ENCODE results near the gene NEDD4.
A peak's percentile ranks its signal among the peaks of the same experiment; 100 is the strongest.

NEDD4 gene

GRCh38 chr15:55993804-55994560, 570 bp upstream of the NEDD4 start:
- no peaks in the 10 kb centered on the region for H3K27me3 ChIP-seq (ENCODE audit: control insufficient read depth in 1 of 2, insufficient read depth in 1 of 2, low read length in 2 of 2)
- no peak overlapping the region for H3K23ac ChIP-seq (ENCODE audit: low read length in 2 of 2)
- peak overlapping the region; percentile 52 to 58 for H3K18ac ChIP-seq (ENCODE audit: low read depth in 1 of 2, low read length in 2 of 2)
- no peak overlapping the region for H2BK120ac ChIP-seq (ENCODE audit: low read depth, low read length)
- peak overlapping the region; percentile 77 to 86 for H3K4me3 ChIP-seq (ENCODE audit: insufficient read depth in 1 of 2, low read depth in 1 of 2, low read length in 2 of 2)
- peak overlapping the region in 1 of 2 experiments; percentile 10 for H2BK12ac ChIP-seq (ENCODE audit: low read length in 2 of 2)
- H3K4me2 ChIP-seq (ENCODE audit: low read length, poor library complexity, severe bottlenecking) = peak overlapping the region; percentile 70
- no peak overlapping the region for H3K14ac ChIP-seq (ENCODE audit: low read length in 2 of 2)
- WGBS = under 1% methylated on average over 23 of the region's 41 CpGs
- peak overlapping the region; percentile 90 for H3K9ac ChIP-seq (ENCODE audit: low read length)
- peak overlapping the region; percentile 55 for H3K27ac ChIP-seq (ENCODE audit: low read length, poor library complexity, severe bottlenecking)
- peak; percentile 78 for DNase-seq
- no peak overlapping the region for H2AK5ac ChIP-seq (ENCODE audit: low read length, severe bottlenecking)
- H4K91ac ChIP-seq (ENCODE audit: low read length) = no peak overlapping the region
- H3K9me3 ChIP-seq (ENCODE audit: control insufficient read depth, low read length) = no peaks in the 10 kb centered on the region
- peaks cover 7% of the 10 kb centered on the region for H3K79me1 ChIP-seq (replicated peaks; ENCODE audit: low read length, poor library complexity, severe bottlenecking)
- peak overlapping the region in 1 of 2 experiments; percentile 79 for H3K4ac ChIP-seq (ENCODE audit: low read depth in 1 of 2, low read length in 2 of 2)
- H3K4me1 ChIP-seq (ENCODE audit: control insufficient read depth, insufficient read depth, low read depth, low read length) = peaks cover 2% of the 10 kb centered on the region
- H2BK15ac ChIP-seq (ENCODE audit: low read depth, poor library complexity, severe bottlenecking) = peak overlapping the region; percentile 97
- H2BK5ac ChIP-seq (ENCODE audit: low read depth, low read length, poor library complexity, severe bottlenecking) = no peak overlapping the region
- H4K8ac ChIP-seq (ENCODE audit: low read length) = peak overlapping the region; percentile 52
- peak overlapping the region; percentile 73 for H2AFZ ChIP-seq (ENCODE audit: low read depth, low read length)
- H3K36me3 ChIP-seq (ENCODE audit: control insufficient read depth in 1 of 2, insufficient read depth in 2 of 2, low read depth in 1 of 2, low read length in 2 of 2) = no peaks in the 10 kb centered on the region

DNA sequence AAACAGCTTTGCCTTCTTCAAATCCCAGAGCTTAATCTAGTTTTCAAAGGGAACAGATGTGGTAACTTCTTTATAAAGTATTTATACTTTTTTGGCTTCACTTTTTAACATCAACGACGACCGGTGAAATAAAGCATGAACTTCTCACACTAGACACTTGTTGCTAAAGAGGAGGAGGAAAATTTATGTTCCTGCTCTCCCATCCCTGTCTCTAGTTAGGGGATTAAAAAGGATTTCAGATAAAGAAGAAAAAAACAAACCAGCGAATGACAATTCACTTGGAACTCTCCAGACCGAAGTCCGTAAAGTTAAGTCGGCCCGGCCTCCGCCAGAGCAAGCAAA, 672 bp downstream of the NEDD4 start:
- under 1% methylated on average over 6 of the region's 9 CpGs for WGBS
- Histone ChIP-seq H2BK5ac (ENCODE audit: low read depth, low read length, poor library complexity, severe bottlenecking) (no peak overlapping the region), H2BK120ac (ENCODE audit: low read depth, low read length) (peak overlapping the region; percentile 73), H3K79me1 (replicated peaks; ENCODE audit: low read length, poor library complexity, severe bottlenecking) (peaks cover 11% of the 10 kb centered on the region), H3K9ac (ENCODE audit: low read length) (peak overlapping the region; percentile 84), H3K4me3 (ENCODE audit: insufficient read depth in 1 of 2, low read depth in 1 of 2, low read length in 2 of 2) (peak overlapping the region; percentile 77 to 82), H3K23ac (ENCODE audit: low read length in 2 of 2) (no peak overlapping the region), H2BK12ac (ENCODE audit: low read length in 2 of 2) (no peak overlapping the region), H3K14ac (ENCODE audit: low read length in 2 of 2) (no peak overlapping the region), H4K91ac (ENCODE audit: low read length) (no peak overlapping the region), H3K18ac (ENCODE audit: low read depth in 1 of 2, low read length in 2 of 2) (peak overlapping the region in 1 of 2 experiments; percentile 84), H3K4me2 (ENCODE audit: low read length, poor library complexity, severe bottlenecking) (peak overlapping the region; percentile 89), H3K4me1 (ENCODE audit: control insufficient read depth, insufficient read depth, low read depth, low read length) (peaks cover 2% of the 10 kb centered on the region), H4K8ac (ENCODE audit: low read length) (no peak overlapping the region), H3K27ac (ENCODE audit: low read length, poor library complexity, severe bottlenecking) (peak overlapping the region; percentile 19), H2AK5ac (ENCODE audit: low read length, severe bottlenecking) (no peak overlapping the region), H3K9me3 (ENCODE audit: control insufficient read depth, low read length) (no peaks in the 10 kb centered on the region), H2BK15ac (ENCODE audit: low read depth, poor library complexity, severe bottlenecking) (peak overlapping the region; percentile 95), H3K36me3 (ENCODE audit: control insufficient read depth in 1 of 2, insufficient read depth in 2 of 2, low read depth in 1 of 2, low read length in 2 of 2) (no peaks in the 10 kb centered on the region), H3K27me3 (ENCODE audit: control insufficient read depth in 1 of 2, insufficient read depth in 1 of 2, low read length in 2 of 2) (no peaks in the 10 kb centered on the region), H2AFZ (ENCODE audit: low read depth, low read length) (no peak overlapping the region), H3K4ac (ENCODE audit: low read depth in 1 of 2, low read length in 2 of 2) (peak overlapping the region; percentile 36 to 94)
- no peak for DNase-seq

DNA sequence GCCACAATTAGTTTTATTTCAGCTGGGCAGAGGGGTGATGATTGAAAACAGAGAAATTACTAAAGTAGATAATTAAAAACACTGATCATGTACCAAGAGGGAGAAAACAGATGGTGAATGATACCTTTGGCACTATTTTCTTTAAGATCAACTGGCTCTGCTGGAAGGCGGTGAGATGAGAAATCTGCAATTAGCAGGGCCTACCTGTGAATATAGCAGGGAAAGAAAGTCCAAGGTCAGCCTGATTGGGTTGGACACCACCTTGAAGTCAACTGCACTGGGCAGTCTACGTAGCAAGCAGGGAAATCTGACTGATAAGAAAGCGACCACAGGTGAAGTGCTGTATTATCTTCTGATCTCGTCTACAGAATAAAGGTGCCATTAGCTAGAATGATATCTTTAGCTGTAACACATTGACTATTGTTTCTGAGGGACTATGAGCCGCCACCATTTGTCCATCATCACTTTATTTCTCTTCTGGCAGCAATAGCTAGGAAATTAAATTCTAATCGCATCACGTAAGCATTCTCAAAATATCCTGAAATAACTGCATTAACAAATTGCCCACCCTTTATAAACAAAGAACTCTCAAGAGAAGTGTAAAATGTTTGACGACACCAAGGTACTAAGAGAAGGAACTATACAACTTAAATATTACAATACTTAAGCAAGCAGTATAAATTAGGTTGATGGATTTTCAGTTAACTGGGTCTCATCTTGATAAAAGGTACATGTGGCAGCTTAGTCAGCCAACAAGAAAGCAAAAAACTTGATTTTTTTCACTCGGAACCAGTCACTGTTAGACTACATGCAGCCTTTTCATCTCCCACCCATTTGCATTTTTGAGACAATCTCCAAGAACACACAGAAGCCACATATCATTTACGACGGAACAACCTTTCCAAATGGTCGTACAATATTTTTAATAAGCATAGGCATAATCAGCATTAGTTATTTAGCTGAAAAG, 1.3 kb downstream of the NEDD4 start:
- Histone ChIP-seq H2AFZ (ENCODE audit: low read depth, low read length) (no peak overlapping the region), H3K4me2 (ENCODE audit: low read length, poor library complexity, severe bottlenecking) (peak overlapping the region; percentile 23), H2BK120ac (ENCODE audit: low read depth, low read length) (no peak overlapping the region), H2BK15ac (ENCODE audit: low read depth, poor library complexity, severe bottlenecking) (no peak overlapping the region), H3K9me3 (ENCODE audit: control insufficient read depth, low read length) (no peaks in the 10 kb centered on the region), H2AK5ac (ENCODE audit: low read length, severe bottlenecking) (no peak overlapping the region), H3K79me1 (replicated peaks; ENCODE audit: low read length, poor library complexity, severe bottlenecking) (peaks cover 11% of the 10 kb centered on the region), H3K36me3 (ENCODE audit: control insufficient read depth in 1 of 2, insufficient read depth in 2 of 2, low read depth in 1 of 2, low read length in 2 of 2) (no peaks in the 10 kb centered on the region), H4K91ac (ENCODE audit: low read length) (no peak overlapping the region), H2BK5ac (ENCODE audit: low read depth, low read length, poor library complexity, severe bottlenecking) (no peak overlapping the region), H3K4me1 (ENCODE audit: control insufficient read depth, insufficient read depth, low read depth, low read length) (peaks cover 2% of the 10 kb centered on the region), H3K14ac (ENCODE audit: low read length in 2 of 2) (no peak overlapping the region), H3K23ac (ENCODE audit: low read length in 2 of 2) (peak overlapping the region in 1 of 2 experiments; percentile 70), H3K18ac (ENCODE audit: low read depth in 1 of 2, low read length in 2 of 2) (no peak overlapping the region), H3K4me3 (ENCODE audit: insufficient read depth in 1 of 2, low read depth in 1 of 2, low read length in 2 of 2) (peak overlapping the region in 1 of 2 experiments; percentile 82), H3K27me3 (ENCODE audit: control insufficient read depth in 1 of 2, insufficient read depth in 1 of 2, low read length in 2 of 2) (no peaks in the 10 kb centered on the region), H3K9ac (ENCODE audit: low read length) (peak overlapping the region; percentile 84), H4K8ac (ENCODE audit: low read length) (no peak overlapping the region), H2BK12ac (ENCODE audit: low read length in 2 of 2) (no peak overlapping the region), H3K27ac (ENCODE audit: low read length, poor library complexity, severe bottlenecking) (no peak overlapping the region), H3K4ac (ENCODE audit: low read depth in 1 of 2, low read length in 2 of 2) (no peak overlapping the region)
- DNase-seq = peak; percentile 18
- 81% methylated on average over 8 of the region's 12 CpGs for WGBS

- 100% methylated on average over 1 of the region's 1 CpG for WGBS
- H3K36me3 ChIP-seq (ENCODE audit: control insufficient read depth in 1 of 2, insufficient read depth in 2 of 2, low read depth in 1 of 2, low read length in 2 of 2) = no peaks in the 10 kb centered on the region
- no peak overlapping the region for H3K4me2 ChIP-seq (ENCODE audit: low read length, poor library complexity, severe bottlenecking)
- H3K4me1 ChIP-seq (ENCODE audit: control insufficient read depth, insufficient read depth, low read depth, low read length) = peaks cover 2% of the 10 kb centered on the region
- H2AK5ac ChIP-seq (ENCODE audit: low read length, severe bottlenecking) = no peak overlapping the region
- H3K27me3 ChIP-seq (ENCODE audit: control insufficient read depth in 1 of 2, insufficient read depth in 1 of 2, low read length in 2 of 2) = no peaks in the 10 kb centered on the region
- H2BK5ac ChIP-seq (ENCODE audit: low read depth, low read length, poor library complexity, severe bottlenecking) = no peak overlapping the region
- no peak overlapping the region for H2BK12ac ChIP-seq (ENCODE audit: low read length in 2 of 2)
- no peak overlapping the region for H2BK15ac ChIP-seq (ENCODE audit: low read depth, poor library complexity, severe bottlenecking)
- H3K9me3 ChIP-seq (ENCODE audit: control insufficient read depth, low read length) = no peaks in the 10 kb centered on the region
- no peak overlapping the region for H3K27ac ChIP-seq (ENCODE audit: low read length, poor library complexity, severe bottlenecking)
- no peak overlapping the region for H3K23ac ChIP-seq (ENCODE audit: low read length in 2 of 2)
- H4K91ac ChIP-seq (ENCODE audit: low read length) = no peak overlapping the region
- H2AFZ ChIP-seq (ENCODE audit: low read depth, low read length) = no peak overlapping the region
- H3K4ac ChIP-seq (ENCODE audit: low read depth in 1 of 2, low read length in 2 of 2) = no peak overlapping the region
- peak overlapping the region in 1 of 2 experiments; percentile 82 for H3K4me3 ChIP-seq (ENCODE audit: insufficient read depth in 1 of 2, low read depth in 1 of 2, low read length in 2 of 2)
- H3K14ac ChIP-seq (ENCODE audit: low read length in 2 of 2) = no peak overlapping the region
- no peak overlapping the region for H4K8ac ChIP-seq (ENCODE audit: low read length)
- no peak overlapping the region for H3K18ac ChIP-seq (ENCODE audit: low read depth in 1 of 2, low read length in 2 of 2)
- DNase-seq = no peak
- peak overlapping the region; percentile 84 for H3K9ac ChIP-seq (ENCODE audit: low read length)
- H3K79me1 ChIP-seq (replicated peaks; ENCODE audit: low read length, poor library complexity, severe bottlenecking) = peaks cover 13% of the 10 kb centered on the region
- no peak overlapping the region for H2BK120ac ChIP-seq (ENCODE audit: low read depth, low read length)
Observed at GRCh38 chr15:55990998-55991397, 2.4 kb downstream of the NEDD4 start.

All from mesenchymal stem cell (in vitro differentiated cells and primary cell).